ENCODE data around the gene TRIM42. TPM values are rescaled to one million over a fixed set of nuclear protein-coding genes. Genes with fewer than 3 reads are reported as not detected.

Gene TRIM42
- total and polyA plus RNA-seq, 9 of the 15 experiments (the other 6 are each of a cell fraction or from before 2014, with no cell fraction given), result not detected

GRCh38 chr3:140651287-140651686 lies 26.6 kb upstream of the TRIM42 start:
- TF ChIP-seq SMAD1 (IDR thresholded peaks at IDR 0.05; ENCODE audit: low read depth, low read length, partially characterized antibody), result no peak
- TF ChIP-seq SMARCC2 (IDR thresholded peaks at IDR 0.05; ENCODE audit: low read depth), result no peak
- no peak for TF ChIP-seq TOE1 (IDR thresholded peaks at IDR 0.05; ENCODE audit: borderline replicate concordance)
- no peak for TF ChIP-seq TOE1 (CRISPR knock-in tag; IDR thresholded peaks at IDR 0.05; ENCODE audit: borderline replicate concordance, low read depth)
- no peak for TF ChIP-seq XRCC4 (IDR thresholded peaks at IDR 0.05; ENCODE audit: extremely low read depth, insufficient read depth, insufficient read length)
- TF ChIP-seq HDAC6 (IDR thresholded peaks at IDR 0.05; ENCODE audit: low read depth, low read length), result no peak
- TF ChIP-seq PTTG1 (tag; IDR thresholded peaks at IDR 0.05; ENCODE audit: low read depth), result no peak
- TF ChIP-seq NR1H2 (CRISPR knock-in tag; IDR thresholded peaks at IDR 0.05), result no peak
- TF ChIP-seq SRSF1 (IDR thresholded peaks at IDR 0.05; ENCODE audit: low read depth, low read length), result no peak
- TF ChIP-seq GATAD2B (IDR thresholded peaks at IDR 0.05; ENCODE audit: borderline replicate concordance), result no peak
- TF ChIP-seq SNIP1 (IDR thresholded peaks at IDR 0.05; ENCODE audit: low read depth), result no peak
- TF ChIP-seq U2AF1 (optimal IDR thresholded peaks at IDR 0.05; ENCODE audit: low read depth, low read length), result no peak
- BruUV-seq (replicated peaks), result no TSS peak
- ChIA-PET POLR2A (no interaction called here), CTCF (ENCODE audit: low intra/inter-chr PET ratio) (no interaction called here)
- Histone ChIP-seq H3K27me3 (ENCODE audit: control insufficient read depth in 2 of 2, insufficient read depth in 2 of 2, low read length in 2 of 2) (no peaks in the 10 kb centered on the region), H4K20me1 (replicated peaks; ENCODE audit: control insufficient read depth, insufficient read depth, low read length) (no peaks in the 10 kb centered on the region), H3K4me2 (ENCODE audit: insufficient read depth, low read length) (no peak overlapping the region), H3K4me3 (no peak overlapping the region), H3K36me3 (ENCODE audit: control insufficient read depth, insufficient read depth, low read length) (no peaks in the 10 kb centered on the region), H2AFZ (ENCODE audit: low read depth, low read length) (no peak overlapping the region), H3K27ac (ENCODE audit: extremely low read depth, low read depth, low read length) (no peak overlapping the region), H3K9me3 (replicated peaks; ENCODE audit: control insufficient read depth, insufficient read depth, low read depth, low read length) (no peaks in the 10 kb centered on the region), H3K79me2 (ENCODE audit: control insufficient read depth, insufficient read depth, low read length) (no peaks in the 10 kb centered on the region), H3K4me1 (replicated peaks in 1 of 2; ENCODE audit: control insufficient read depth in 2 of 2, insufficient read depth in 2 of 2, low read length in 2 of 2) (no peaks in the 10 kb centered on the region), H3K9ac (ENCODE audit: insufficient read depth in 1 of 2, low read depth in 2 of 2, low read length in 2 of 2) (no peak overlapping the region), H3K9me1 (ENCODE audit: control insufficient read depth, insufficient read depth, low read length) (no peaks in the 10 kb centered on the region)
- intact Hi-C loops (cut with micrococcal nuclease) (no loop called here), in situ Hi-C loops (cut with MboI) (no loop called here)
- no peak for FAIRE-seq
- DNase-seq (ENCODE audit: extremely low read depth in 1 of 4, low spot score in 3 of 4), result no peak
- WGBS (ENCODE audit: insufficient coverage, low coverage, missing lambda C conversion rate), result 3% methylated on average over 13 of the region's 23 CpGs
- no peak for ATAC-seq

All from K562 (cell line).